Astrocyte (in vitro differentiated cells and primary cell): ENCODE results near the gene UCN2. TPM values are rescaled to one million over a fixed set of nuclear protein-coding genes. Genes with fewer than 3 reads are reported as not detected.

Experiments
- DNase-seq: peaks from one replicate; pipeline ENCODE4 v3.0.0-alpha.2; 2010; ENCODE audit warnings: low read depth
- FAIRE-seq: peaks from 2 replicates; lab custom pipeline; 2011; peaks lifted over from hg19 to GRCh38; lab: Jason Lieb, UNC
- H2AFZ ChIP-seq: 2 replicates; pipeline ENCODE4 v1.6.0; 2012; ENCODE audit warnings: low read depth, low read length, inconsistent platforms
- H3K27ac ChIP-seq: 2 replicates; pipeline ENCODE4 v1.5.1; 2011; ENCODE audit warnings: low read depth, low read length, inconsistent platforms
- H3K27me3 ChIP-seq: 2 replicates; pipeline ENCODE4 v1.6.0; 2011; ENCODE audit warnings: low read length, inconsistent platforms; ENCODE audit not compliant: insufficient read depth
- H3K36me3 ChIP-seq: 2 replicates; pipeline ENCODE4 v1.5.1; 2011; ENCODE audit warnings: low read length, inconsistent platforms; ENCODE audit not compliant: insufficient read depth
- H3K4me1 ChIP-seq: 2 replicates; pipeline ENCODE4 v1.5.1; 2011; ENCODE audit warnings: low read length, inconsistent platforms; ENCODE audit not compliant: insufficient read depth
- H3K4me2 ChIP-seq: 2 replicates; pipeline ENCODE4 v1.6.0; 2012; ENCODE audit warnings: low read length, inconsistent platforms
- H3K4me3 ChIP-seq: 2 replicates; pipeline ENCODE4 v1.5.1; 2011; ENCODE audit warnings: low read depth, mild to moderate bottlenecking, low read length, inconsistent platforms; ENCODE audit not compliant: insufficient read depth
- H3K79me2 ChIP-seq: 2 replicates; pipeline ENCODE4 v1.6.0; 2012; ENCODE audit warnings: mild to moderate bottlenecking, low read length, inconsistent platforms; ENCODE audit not compliant: insufficient read depth
- H3K9ac ChIP-seq: 2 replicates; pipeline ENCODE4 v1.6.0; 2012; ENCODE audit warnings: mild to moderate bottlenecking, low read length, inconsistent platforms
- H3K9me3 ChIP-seq: 2 replicates; pipeline ENCODE4 v1.5.1; 2012; ENCODE audit warnings: low read depth, mild to moderate bottlenecking, low read length, inconsistent platforms; ENCODE audit not compliant: insufficient read depth
- H4K20me1 ChIP-seq: 2 replicates; pipeline ENCODE4 v1.6.0; 2012; ENCODE audit warnings: low read length, inconsistent platforms; ENCODE audit not compliant: insufficient read depth
- H3K27ac Mint-ChIP-seq: one replicate; pipeline ENCODE4 v1.8.0; 2021; ENCODE audit warnings: mild to moderate bottlenecking, mixed read lengths; ENCODE audit not compliant: unreplicated experiment
- H3K27me3 Mint-ChIP-seq: one replicate; pipeline ENCODE4 v1.8.0; 2021; ENCODE audit warnings: low read depth, mixed read lengths; ENCODE audit not compliant: unreplicated experiment
- H3K36me3 Mint-ChIP-seq: one replicate; pipeline ENCODE4 v1.8.0; 2021; ENCODE audit warnings: low read depth, mixed read lengths; ENCODE audit not compliant: unreplicated experiment
- H3K4me1 Mint-ChIP-seq: one replicate; pipeline ENCODE4 v1.8.0; 2021; ENCODE audit warnings: low read depth, mixed read lengths; ENCODE audit not compliant: unreplicated experiment
- H3K4me3 Mint-ChIP-seq: one replicate; pipeline ENCODE4 v1.8.0; 2021; ENCODE audit warnings: mild to moderate bottlenecking, moderate library complexity, mixed read lengths; ENCODE audit not compliant: unreplicated experiment
- H3K9me3 Mint-ChIP-seq: one replicate; pipeline ENCODE4 v1.8.0; 2021; ENCODE audit warnings: mild to moderate bottlenecking, mixed read lengths; ENCODE audit not compliant: unreplicated experiment
- EZH2 ChIP-seq: IDR thresholded peaks from 2 replicates; pipeline ENCODE4 v1.6.1; 2012; ENCODE audit warnings: mild to moderate bottlenecking, low read length, inconsistent platforms; ENCODE audit not compliant: insufficient read depth
- total RNA-seq: library from RNA; stranded (reverse); gene quantifications from 2 replicates; pipeline ENCODE4 v1.2.1, GENCODE V29; 2021
- TF ChIP-seq, protein P1 (sequence below): IDR thresholded peaks from 2 replicates; pipeline ENCODE4 v1.5.1; 2011; ENCODE audit warnings: low read depth, mild to moderate bottlenecking, inconsistent platforms, low read length, moderate library complexity; ENCODE audit not compliant: insufficient read depth

UCN2 gene
- total RNA-seq, 1 donor from 2014 or later: 3.3 TPM

DNA sequence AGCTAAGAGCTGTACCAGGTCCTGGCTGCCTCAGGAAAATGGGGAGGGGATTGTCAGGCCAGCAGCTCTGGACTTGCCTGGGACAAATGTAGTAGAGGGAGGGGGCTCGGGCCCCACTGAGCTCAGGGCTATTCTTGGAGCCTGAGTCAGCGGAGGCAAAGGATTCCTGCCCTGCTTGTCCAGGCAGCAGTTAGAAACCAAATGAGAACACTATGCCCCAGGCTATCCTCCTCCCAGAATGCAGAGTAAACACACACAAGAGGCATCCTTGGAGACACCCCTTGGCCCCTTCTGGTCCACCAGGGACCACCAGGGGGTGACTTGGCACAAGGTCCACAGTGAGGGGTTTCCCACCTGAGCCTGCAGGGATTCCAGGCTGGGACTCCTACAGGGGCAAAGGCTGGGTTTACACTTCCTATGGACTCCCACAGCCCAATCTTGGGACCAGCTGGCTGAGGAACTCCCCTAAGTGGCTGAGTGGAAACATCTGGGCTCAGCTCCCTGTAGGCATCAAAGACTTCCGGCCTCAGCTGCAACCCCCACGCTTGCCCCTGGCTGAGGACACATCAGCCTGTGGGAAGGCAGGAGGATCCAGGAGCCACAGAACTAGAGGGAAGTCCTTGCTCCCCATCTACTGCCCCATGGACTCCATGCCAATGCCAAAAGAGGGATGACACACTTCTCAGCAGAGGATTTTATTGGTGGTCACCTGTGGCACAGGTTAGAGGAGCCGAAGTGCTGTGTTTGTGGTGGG lies 34.9 kb upstream of the UCN2 start:
- peak; percentile 74 for DNase-seq
- Mint-ChIP-seq H3K36me3 (peaks cover 16% of the 10 kb centered on the region), H3K4me1 (peaks cover 48% of the 10 kb centered on the region)

DNA sequence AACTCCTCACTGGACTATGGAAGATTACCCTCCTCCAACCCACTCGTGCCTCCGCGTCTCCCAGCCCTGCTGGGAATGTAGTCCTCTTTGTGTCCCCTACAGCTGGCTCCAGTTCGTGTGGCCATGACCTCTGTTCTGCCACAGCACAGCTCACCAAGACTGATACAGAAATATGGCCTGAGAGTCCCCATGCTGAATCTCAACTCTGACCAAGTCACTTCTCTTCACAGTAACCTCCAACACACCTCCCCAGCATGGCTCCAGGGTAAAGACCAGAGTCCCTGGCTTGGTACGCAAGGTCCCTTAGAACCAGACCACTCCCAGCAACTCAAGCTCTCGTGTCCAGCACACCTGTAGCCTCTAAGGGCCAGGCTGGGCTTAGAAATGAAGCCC lies 33.8 kb upstream of the UCN2 start:
- H3K4me1 Mint-ChIP-seq: peaks cover 48% of the 10 kb centered on the region
- Histone ChIP-seq H3K27me3 (no peaks in the 10 kb centered on the region), H3K36me3 (peaks cover 23% of the 10 kb centered on the region), H2AFZ (no peak overlapping the region), H4K20me1 (peaks cover 9% of the 10 kb centered on the region), H3K9ac (peak overlapping the region; percentile 79), H3K4me2 (peak overlapping the region; percentile 74), H3K79me2 (peaks cover 32% of the 10 kb centered on the region), H3K4me3 (no peak overlapping the region), H3K27ac (peak overlapping the region; percentile 92), H3K4me1 (peaks cover 75% of the 10 kb centered on the region), H3K9me3 (no peaks in the 10 kb centered on the region)
- no peaks in the 10 kb centered on the region for H3K27me3 Mint-ChIP-seq
- peaks cover 2% of the 10 kb centered on the region for H3K9me3 Mint-ChIP-seq
- TF ChIP-seq, protein P1, sequence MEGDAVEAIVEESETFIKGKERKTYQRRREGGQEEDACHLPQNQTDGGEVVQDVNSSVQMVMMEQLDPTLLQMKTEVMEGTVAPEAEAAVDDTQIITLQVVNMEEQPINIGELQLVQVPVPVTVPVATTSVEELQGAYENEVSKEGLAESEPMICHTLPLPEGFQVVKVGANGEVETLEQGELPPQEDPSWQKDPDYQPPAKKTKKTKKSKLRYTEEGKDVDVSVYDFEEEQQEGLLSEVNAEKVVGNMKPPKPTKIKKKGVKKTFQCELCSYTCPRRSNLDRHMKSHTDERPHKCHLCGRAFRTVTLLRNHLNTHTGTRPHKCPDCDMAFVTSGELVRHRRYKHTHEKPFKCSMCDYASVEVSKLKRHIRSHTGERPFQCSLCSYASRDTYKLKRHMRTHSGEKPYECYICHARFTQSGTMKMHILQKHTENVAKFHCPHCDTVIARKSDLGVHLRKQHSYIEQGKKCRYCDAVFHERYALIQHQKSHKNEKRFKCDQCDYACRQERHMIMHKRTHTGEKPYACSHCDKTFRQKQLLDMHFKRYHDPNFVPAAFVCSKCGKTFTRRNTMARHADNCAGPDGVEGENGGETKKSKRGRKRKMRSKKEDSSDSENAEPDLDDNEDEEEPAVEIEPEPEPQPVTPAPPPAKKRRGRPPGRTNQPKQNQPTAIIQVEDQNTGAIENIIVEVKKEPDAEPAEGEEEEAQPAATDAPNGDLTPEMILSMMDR: no peak
- no peak for TF ChIP-seq EZH2
- peaks cover 22% of the 10 kb centered on the region for H3K36me3 Mint-ChIP-seq
- H3K4me3 Mint-ChIP-seq: no peak overlapping the region
- DNase-seq (no peak), FAIRE-seq (no peak)
- peak overlapping the region; percentile 89 for H3K27ac Mint-ChIP-seq

More for the DNA sequence above, 34.9 kb upstream of the UCN2 start:
- peaks cover 32% of the 10 kb centered on the region for H3K36me3 ChIP-seq
- H3K27ac ChIP-seq: peak overlapping the region; percentile 92
- H4K20me1 ChIP-seq: peaks cover 12% of the 10 kb centered on the region
- peak overlapping the region; percentile 74 for H3K4me2 ChIP-seq
- no peak overlapping the region for H3K4me3 Mint-ChIP-seq
- H3K27ac Mint-ChIP-seq: peak overlapping the region; percentile 89
- no peaks in the 10 kb centered on the region for H3K27me3 ChIP-seq
- H3K4me1 ChIP-seq: peaks cover 65% of the 10 kb centered on the region
- H3K9ac ChIP-seq: peak overlapping the region; percentile 79
- no peaks in the 10 kb centered on the region for H3K27me3 Mint-ChIP-seq
- H3K4me3 ChIP-seq: peak overlapping the region; percentile 26
- no peaks in the 10 kb centered on the region for H3K9me3 Mint-ChIP-seq
- peak; percentile 93 for FAIRE-seq
- no peaks in the 10 kb centered on the region for H3K9me3 ChIP-seq
- peaks cover 21% of the 10 kb centered on the region for H3K79me2 ChIP-seq
- H2AFZ ChIP-seq: no peak overlapping the region
- TF ChIP-seq, protein P1: no peak
- no peak for TF ChIP-seq EZH2
